IMR-90 (cell line): ENCODE data around the gene STAT6. TPM values are rescaled to one million over a fixed set of nuclear protein-coding genes. Genes with fewer than 3 reads are reported as not detected.

Experiments
- CHD1 ChIP-seq: IDR thresholded peaks from 2 replicates; pipeline ENCODE4 v1.6.1; 2012; ENCODE audit warnings: low read depth, low read length, improper control_type of control experiment
- ELK1 ChIP-seq: fragments of 150-350 bp; IDR thresholded peaks from 2 replicates; pipeline ENCODE4 v1.6.1; 2016; ENCODE audit warnings: low read depth, mild to moderate bottlenecking, low read length, moderate library complexity, borderline replicate concordance
- FOS ChIP-seq: fragments of 150-350 bp; IDR thresholded peaks from 2 replicates; pipeline ENCODE4 v1.6.1; 2016; ENCODE audit warnings: low read depth, low read length
- NFE2L2 ChIP-seq: fragments of 150-350 bp; IDR thresholded peaks from 2 replicates; pipeline ENCODE4 v1.6.1; 2016; ENCODE audit warnings: low read depth, mild to moderate bottlenecking, low read length
- RAD21 ChIP-seq: IDR thresholded peaks from 2 replicates; pipeline ENCODE4 v1.6.1; 2012; ENCODE audit warnings: low read length, improper control_type of control experiment
- RFX5 ChIP-seq: IDR thresholded peaks from 2 replicates; pipeline ENCODE4 v1.8.0; 2012; ENCODE audit warnings: low read depth, mild to moderate bottlenecking, low read length, moderate library complexity
- SMC3 ChIP-seq: fragments of 150-350 bp; IDR thresholded peaks from 2 replicates; pipeline ENCODE4 v1.6.1; 2016; ENCODE audit warnings: low read depth, mild to moderate bottlenecking, antibody characterized with exemption, low read length, moderate library complexity
- USF2 ChIP-seq: fragments of 150-350 bp; IDR thresholded peaks from 2 replicates; pipeline ENCODE4 v1.6.1; 2017; ENCODE audit warnings: mild to moderate bottlenecking, antibody characterized with exemption, low read length, low read depth
- polyA plus RNA-seq, 3 experiments: library from polyadenylated mRNA; depleted of rRNA; stranded (reverse); fragments of >200 nt; gene quantifications; 2 replicates each; pipeline ENCODE4 v1.2.3, GENCODE V29; 2012; ENCODE audit warnings: low replicate concordance in 1 of 3
- total RNA-seq: library from RNA; depleted of rRNA; stranded (reverse); fragments of >200 nt; gene quantifications from 2 replicates; pipeline ENCODE4 v1.2.3, GENCODE V29; 2012

Gene STAT6
- total and polyA plus RNA-seq, 2 of the 4 experiments (the other 2 are of a cell fraction) = 43.4 to 96.9 TPM

GRCh38 chr12:57111031-57111734, at the start of gene STAT6 (continued):
- TF ChIP-seq ELK1 (no peak), NFE2L2 (no peak), FOS (no peak), RAD21 (no peak), USF2 (no peak), SMC3 (0 out of 2 replicates have a peak, but pooled peaks have one; percentile 21), CHD1 (no peak), RFX5 (no peak)
